Measurements from ENCODE around the gene GBA3.

The GBA3 gene

GRCh38 chr4:22703912-22704311 lies 11.2 kb downstream of the GBA3 start:
- no peak for DNase-seq

- no peak for DNase-seq
These were observed 14.7 kb downstream of the GBA3 start for GRCh38 chr4:22707390-22707789.

GRCh38 chr4:22708961-22709360 lies 16.2 kb downstream of the GBA3 start:
- DNase-seq, result no peak

- no peak for DNase-seq
These were observed 19.4 kb downstream of the GBA3 start for GRCh38 chr4:22712105-22712504.

- DNase-seq, result no peak
These were observed 19.8 kb downstream of the GBA3 start for GRCh38 chr4:22712529-22712928.

GRCh38 chr4:22713841-22714240 lies 21.1 kb downstream of the GBA3 start:
- DNase-seq, result no peak

- DNase-seq, result no peak
These were observed 26.5 kb downstream of the GBA3 start for GRCh38 chr4:22719218-22719617.

GRCh38 chr4:22720091-22720490 lies 27.4 kb downstream of the GBA3 start:
- no peak for DNase-seq

GRCh38 chr4:22721204-22721603 lies 28.5 kb downstream of the GBA3 start:
- DNase-seq, result no peak

- no peak for DNase-seq
These were observed 37.3 kb downstream of the GBA3 start for GRCh38 chr4:22730021-22730420.

- DNase-seq, result no peak
These were observed 41.1 kb downstream of the GBA3 start for GRCh38 chr4:22733816-22734215.

GRCh38 chr4:22736912-22737311 lies 44.2 kb downstream of the GBA3 start:
- no peak for DNase-seq

- no peak for DNase-seq
These were observed 47.2 kb downstream of the GBA3 start for GRCh38 chr4:22739968-22740367.

- no peak for DNase-seq
These were observed 49.0 kb downstream of the GBA3 start for GRCh38 chr4:22741744-22742143.

GRCh38 chr4:22743290-22743689 lies 50.6 kb downstream of the GBA3 start:
- no peak for DNase-seq

GRCh38 chr4:22744478-22745062 lies 51.8 kb downstream of the GBA3 start:
- no peak for DNase-seq

GRCh38 chr4:22745234-22745633 lies 52.5 kb downstream of the GBA3 start:
- DNase-seq, result no peak

GRCh38 chr4:22754116-22754515 lies 61.4 kb downstream of the GBA3 start:
- DNase-seq, result no peak

- DNase-seq, result no peak
These were observed 69.8 kb downstream of the GBA3 start for GRCh38 chr4:22762548-22762947.

GRCh38 chr4:22764183-22764582 lies 71.4 kb downstream of the GBA3 start:
- no peak for DNase-seq

GRCh38 chr4:22766068-22766467 lies 73.3 kb downstream of the GBA3 start:
- no peak for DNase-seq

- DNase-seq, result no peak
These were observed 85.9 kb downstream of the GBA3 start for GRCh38 chr4:22778547-22779163.

- DNase-seq, result no peak
These were observed 87.6 kb downstream of the GBA3 start for GRCh38 chr4:22780317-22780716.

- no peak for DNase-seq
These were observed 88.1 kb downstream of the GBA3 start for GRCh38 chr4:22780797-22781196.

- DNase-seq, result no peak
These were observed 95.1 kb downstream of the GBA3 start for GRCh38 chr4:22787753-22788375.
